OCI-LY7 (cell line): ENCODE data around the gene TMEM186.

Source experiments
- EZH2phosphoT487 ChIP-seq: fragments of 200-600 bp; sonication (generic); IDR thresholded peaks from 2 replicates; pipeline ENCODE4 v1.6.1; 2018; ENCODE audit warnings: low read depth, borderline replicate concordance, mild to moderate bottlenecking, mixed run types, antibody characterized with exemption, low read length, moderate library complexity, mixed read lengths
- TF ChIP-seq, protein P1 (sequence below): fragments of 200-600 bp; sonication (generic); conservative IDR thresholded peaks from 2 replicates; pipeline ENCODE4 v1.5.1; 2014; ENCODE audit warnings: mild to moderate bottlenecking, antibody characterized with exemption, low read length, moderate library complexity, mixed read lengths

DNA sequence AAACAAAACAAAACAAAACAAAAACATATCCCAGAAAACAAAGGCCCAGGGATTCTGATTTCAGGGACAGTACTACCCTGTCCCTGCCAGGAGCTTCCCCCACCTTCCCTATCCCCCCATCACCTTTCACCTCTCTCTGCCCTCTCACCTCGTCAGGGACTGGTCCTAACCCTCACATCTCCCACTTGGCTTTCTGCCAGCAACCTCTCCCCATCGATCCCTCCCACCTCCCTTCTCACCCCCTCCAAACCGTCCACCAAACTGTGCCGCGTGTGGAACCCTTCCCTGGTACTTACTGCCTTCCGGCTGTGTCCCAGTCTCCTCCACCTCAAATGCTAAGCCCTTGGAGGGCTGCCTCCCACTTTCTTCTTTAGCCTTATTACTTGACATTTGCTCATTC, 36.4 kb downstream of the TMEM186 start:
- TF ChIP-seq, protein P1, sequence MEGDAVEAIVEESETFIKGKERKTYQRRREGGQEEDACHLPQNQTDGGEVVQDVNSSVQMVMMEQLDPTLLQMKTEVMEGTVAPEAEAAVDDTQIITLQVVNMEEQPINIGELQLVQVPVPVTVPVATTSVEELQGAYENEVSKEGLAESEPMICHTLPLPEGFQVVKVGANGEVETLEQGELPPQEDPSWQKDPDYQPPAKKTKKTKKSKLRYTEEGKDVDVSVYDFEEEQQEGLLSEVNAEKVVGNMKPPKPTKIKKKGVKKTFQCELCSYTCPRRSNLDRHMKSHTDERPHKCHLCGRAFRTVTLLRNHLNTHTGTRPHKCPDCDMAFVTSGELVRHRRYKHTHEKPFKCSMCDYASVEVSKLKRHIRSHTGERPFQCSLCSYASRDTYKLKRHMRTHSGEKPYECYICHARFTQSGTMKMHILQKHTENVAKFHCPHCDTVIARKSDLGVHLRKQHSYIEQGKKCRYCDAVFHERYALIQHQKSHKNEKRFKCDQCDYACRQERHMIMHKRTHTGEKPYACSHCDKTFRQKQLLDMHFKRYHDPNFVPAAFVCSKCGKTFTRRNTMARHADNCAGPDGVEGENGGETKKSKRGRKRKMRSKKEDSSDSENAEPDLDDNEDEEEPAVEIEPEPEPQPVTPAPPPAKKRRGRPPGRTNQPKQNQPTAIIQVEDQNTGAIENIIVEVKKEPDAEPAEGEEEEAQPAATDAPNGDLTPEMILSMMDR = no peak
- TF ChIP-seq EZH2phosphoT487 = no peak
